GM19324 (cell line): Measurements from ENCODE around the gene MDM1.

Experiments
- ATAC-seq: cut with Tn5 transposase; IDR thresholded peaks from one replicate; pipeline ENCODE4 v1.9.1; 2021; ENCODE audit warnings: mild to moderate bottlenecking, moderate library complexity; ENCODE audit not compliant: unreplicated experiment, low FRiP score

Gene MDM1

GRCh38 chr12:68279227-68280054, 52.7 kb downstream of the MDM1 start:
- ATAC-seq = no peak

- ATAC-seq = no peak
Observed at GRCh38 chr12:68276402-68276930, 55.7 kb downstream of the MDM1 start.

GRCh38 chr12:68272732-68273131, 59.4 kb downstream of the MDM1 start:
- no peak for ATAC-seq

- ATAC-seq = no peak
Observed at GRCh38 chr12:68271346-68271745, 60.8 kb downstream of the MDM1 start.

GRCh38 chr12:68270358-68270757, 61.8 kb downstream of the MDM1 start:
- no peak for ATAC-seq

- ATAC-seq = no peak
Observed at GRCh38 chr12:68269779-68270178, 62.4 kb downstream of the MDM1 start.

- no peak for ATAC-seq
Observed at GRCh38 chr12:68268967-68269366, 63.2 kb downstream of the MDM1 start.

GRCh38 chr12:68267892-68268396, 64.2 kb downstream of the MDM1 start:
- no peak for ATAC-seq

- ATAC-seq = no peak
Observed at GRCh38 chr12:68264857-68265256, 67.3 kb downstream of the MDM1 start.

- no peak for ATAC-seq
Observed at GRCh38 chr12:68264158-68264855, 67.9 kb downstream of the MDM1 start.

GRCh38 chr12:68263366-68263765, 68.8 kb downstream of the MDM1 start:
- no peak for ATAC-seq

- no peak for ATAC-seq
Observed at GRCh38 chr12:68261896-68262295, 70.3 kb downstream of the MDM1 start.

GRCh38 chr12:68260153-68260552, 72.0 kb downstream of the MDM1 start:
- no peak for ATAC-seq

- ATAC-seq = no peak
Observed at GRCh38 chr12:68259318-68259940, 72.7 kb downstream of the MDM1 start.

GRCh38 chr12:68253504-68253903, 78.7 kb downstream of the MDM1 start, which contains the start of gene IL22:
IL22 (minus strand) TSS chr12:68253604; CDS start chr12:68253448, 156 bp downstream.
- ATAC-seq = no peak

- no peak for ATAC-seq
Observed at GRCh38 chr12:68252077-68252476, 80.1 kb downstream of the MDM1 start.

- no peak for ATAC-seq
Observed at GRCh38 chr12:68250454-68250853, 81.7 kb downstream of the MDM1 start.

GRCh38 chr12:68247785-68248184, 84.4 kb downstream of the MDM1 start:
- no peak for ATAC-seq

GRCh38 chr12:68246350-68246749, 85.8 kb downstream of the MDM1 start:
- no peak for ATAC-seq

GRCh38 chr12:68245180-68246021, 86.8 kb downstream of the MDM1 start:
- ATAC-seq = no peak
